Measurements from ENCODE around the gene SEMA3D.

DNA sequence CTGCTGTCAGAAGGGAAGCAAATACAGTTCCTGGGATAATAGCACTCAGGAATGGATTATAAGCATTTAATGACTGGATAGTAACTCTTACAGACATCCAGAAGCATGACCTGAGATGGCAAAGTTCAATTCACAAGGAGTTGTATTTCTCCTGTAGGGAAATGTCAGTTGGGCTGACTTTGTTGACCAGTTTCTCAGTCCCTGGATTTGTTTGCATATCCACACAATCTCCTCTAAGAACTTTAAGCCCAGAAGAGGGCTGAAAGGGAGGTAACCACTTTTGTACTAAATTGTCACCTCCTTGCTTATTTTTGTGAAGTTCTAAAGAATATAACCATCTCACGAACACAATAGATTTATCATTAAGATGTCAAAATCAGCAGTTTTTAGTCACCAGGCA, 140.3 kb downstream of the SEMA3D start:
- no peak for TF ChIP-seq POLR2AphosphoS5 (IDR thresholded peaks at IDR 0.05; ENCODE audit: low read depth, low read length)
- no peak for TF ChIP-seq POLR2A (IDR thresholded peaks at IDR 0.05; ENCODE audit: low read depth, low read length)
- no peak for TF ChIP-seq TAF1 (IDR thresholded peaks at IDR 0.05; ENCODE audit: borderline replicate concordance, low read depth, low read length)
